Stimulated activated CD8-positive, alpha-beta memory T cell treated with anti-CD3 and anti-CD28 coated beads, Interleukin-7, amount 100 ng/mL, for 1 hour (primary cell): Measurements from ENCODE around the gene ABCC8.

Source experiments
- DNase-seq, 2 donors: peaks; one replicate each; pipeline ENCODE4 v3.0.0-alpha.2; 2020; ENCODE audit warnings: low read depth in 2 of 2

ABCC8 gene

DNA sequence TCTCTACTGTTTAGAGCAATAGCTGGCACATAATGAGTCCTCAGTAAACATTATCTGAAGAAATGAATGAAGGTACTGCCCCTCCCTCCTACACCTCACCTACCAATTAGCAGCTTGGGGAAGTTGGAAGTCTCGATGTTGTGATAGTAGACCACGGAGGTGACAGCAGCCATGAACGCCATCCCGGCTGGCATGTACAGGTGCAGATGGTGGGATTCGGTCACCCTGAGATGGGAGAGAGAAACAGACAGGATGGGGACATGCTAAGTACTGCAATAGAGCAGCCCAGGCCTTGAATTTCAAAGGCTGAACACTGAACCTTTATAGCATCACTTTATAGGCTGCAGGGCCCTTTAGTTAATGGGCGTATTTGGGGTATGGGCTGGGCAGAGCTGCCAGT, 6.6 kb downstream of the ABCC8 start:
- DNase-seq: no peak

DNA sequence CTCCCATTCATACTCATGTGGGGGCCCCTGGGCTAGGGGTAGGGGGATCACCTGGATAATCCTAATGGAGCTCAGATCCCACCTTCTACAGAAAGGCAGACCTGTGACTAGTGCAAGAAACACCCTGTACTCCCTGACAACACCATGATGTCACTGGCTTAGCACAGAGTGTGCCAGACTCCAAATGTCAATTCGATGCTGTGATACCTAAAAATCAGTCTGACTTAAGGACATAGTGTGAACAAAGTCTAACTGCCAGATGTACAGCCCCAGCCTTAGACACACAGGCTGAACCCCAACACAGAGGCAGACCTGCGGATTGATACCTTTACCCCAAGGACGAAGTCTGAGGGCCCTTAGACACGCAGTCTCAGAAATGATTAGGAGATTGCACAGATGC, 8.5 kb downstream of the ABCC8 start:
- no peak for DNase-seq

DNA sequence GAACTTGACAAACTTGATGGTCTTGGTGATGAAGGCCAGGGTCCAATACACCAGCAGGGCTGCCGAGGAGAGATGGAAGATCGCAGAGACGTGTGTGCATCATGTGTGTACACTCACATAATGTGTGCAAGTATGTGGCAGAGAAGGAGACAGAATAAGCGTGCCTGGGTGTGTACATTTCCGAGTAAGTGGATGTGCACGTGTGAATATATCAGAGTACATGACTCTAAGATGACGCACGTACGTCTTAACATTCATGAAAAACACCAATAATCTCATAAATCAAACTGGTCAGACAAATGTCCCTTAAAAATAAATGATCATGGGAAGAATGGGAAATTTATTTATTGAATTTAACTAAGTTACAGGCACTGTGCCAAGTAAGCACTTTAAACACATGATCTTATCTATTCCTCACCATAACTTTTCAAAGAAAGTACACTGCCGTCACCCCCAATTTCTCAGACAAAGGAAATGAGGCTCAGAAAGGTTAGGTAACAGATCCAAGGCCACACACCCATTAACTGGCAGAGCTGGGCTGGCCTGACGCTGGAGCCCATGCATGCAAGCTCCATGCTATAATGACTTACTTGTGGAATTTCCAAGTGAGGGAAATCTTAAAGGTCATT, 13.0 kb downstream of the ABCC8 start:
- DNase-seq: no peak

DNA sequence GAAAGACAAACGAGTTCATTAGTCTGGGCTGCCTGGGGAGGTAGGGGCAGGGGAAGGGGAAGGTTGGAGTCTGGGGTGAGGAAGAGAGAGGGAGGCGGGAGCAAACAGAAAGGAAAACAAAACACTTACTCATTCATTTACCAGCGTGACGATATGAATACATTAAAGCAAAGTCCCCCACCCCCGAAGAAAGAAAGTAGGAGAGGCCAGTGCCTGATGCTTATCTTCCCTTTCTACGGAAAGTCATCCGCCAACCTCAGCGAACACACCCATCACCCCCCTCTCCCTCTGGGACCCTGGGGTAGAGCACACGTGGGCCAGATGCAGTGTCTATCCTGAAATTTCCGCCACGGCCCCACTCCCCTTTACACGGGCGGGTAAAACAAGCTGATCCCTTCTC, 13.7 kb downstream of the ABCC8 start:
- no peak for DNase-seq

DNA sequence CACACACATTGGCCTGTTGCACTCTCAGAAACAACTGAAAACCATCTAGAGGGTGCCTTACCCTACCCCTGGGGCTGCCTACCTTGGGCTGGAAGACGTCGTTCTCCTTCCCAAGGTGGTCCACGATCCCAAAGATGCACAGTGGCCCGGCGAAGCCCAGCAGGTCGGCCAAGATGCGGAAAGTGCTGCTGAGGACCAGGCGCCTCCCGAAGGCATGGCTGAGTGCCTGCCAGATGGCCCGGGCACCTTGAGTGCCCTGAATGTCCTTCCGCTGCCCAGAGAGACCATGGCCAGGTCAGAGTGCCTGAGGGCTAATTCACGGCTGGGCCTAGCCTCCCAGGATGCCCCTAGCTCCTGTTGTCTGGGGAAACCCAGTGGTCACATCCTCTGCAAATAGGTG, 16.2 kb downstream of the ABCC8 start:
- no peak for DNase-seq

DNA sequence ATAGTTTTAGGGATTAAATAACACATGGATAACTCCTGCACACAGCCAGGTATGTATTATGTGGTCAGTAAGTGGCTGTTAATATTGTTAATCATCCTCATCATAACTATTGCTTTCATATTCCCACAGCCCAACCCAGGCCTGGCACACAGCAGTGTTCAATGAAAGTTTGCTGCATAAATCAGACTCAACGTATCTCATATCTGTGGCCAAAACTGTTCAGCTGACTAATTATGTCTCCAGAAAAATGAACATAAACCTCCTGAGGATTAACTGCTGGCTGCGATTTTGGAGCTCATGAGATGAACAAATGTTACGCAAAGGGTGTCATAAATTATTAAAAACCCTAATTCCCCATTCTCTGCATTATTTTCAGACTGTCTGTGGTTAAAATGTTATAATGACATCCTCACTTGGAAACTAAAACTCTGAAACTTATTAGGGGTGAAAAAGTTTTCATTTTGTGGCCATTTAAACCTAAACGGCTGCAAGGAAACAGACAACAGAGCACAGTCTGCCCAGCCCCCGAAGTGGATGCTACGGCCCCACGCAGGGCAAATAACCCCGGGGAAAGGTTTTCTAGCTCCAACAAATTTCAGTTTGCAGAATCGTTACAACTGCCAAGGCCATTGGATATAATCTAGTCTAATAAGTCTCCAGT, 17.3 kb downstream of the ABCC8 start:
- DNase-seq: no peak

DNA sequence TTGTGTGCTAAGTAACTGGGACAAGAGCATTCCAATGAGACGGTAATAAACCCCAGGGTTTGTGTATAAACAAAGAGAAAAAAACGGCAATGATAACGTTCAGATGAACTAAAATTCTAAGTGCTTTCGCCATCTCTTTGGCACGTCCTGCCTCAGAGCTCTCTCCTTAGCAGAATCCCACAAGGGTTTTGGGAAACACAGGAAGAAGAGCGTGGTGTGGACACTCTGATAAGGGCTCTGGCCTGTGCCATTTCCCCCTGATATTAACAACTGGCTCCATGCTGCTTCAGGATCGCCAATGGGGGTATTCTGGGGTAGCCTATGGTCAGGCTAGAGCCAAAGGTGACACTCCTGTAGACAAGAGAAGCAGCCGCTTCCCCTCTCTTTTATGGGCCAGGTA, 18.4 kb downstream of the ABCC8 start:
- DNase-seq: no peak

DNA sequence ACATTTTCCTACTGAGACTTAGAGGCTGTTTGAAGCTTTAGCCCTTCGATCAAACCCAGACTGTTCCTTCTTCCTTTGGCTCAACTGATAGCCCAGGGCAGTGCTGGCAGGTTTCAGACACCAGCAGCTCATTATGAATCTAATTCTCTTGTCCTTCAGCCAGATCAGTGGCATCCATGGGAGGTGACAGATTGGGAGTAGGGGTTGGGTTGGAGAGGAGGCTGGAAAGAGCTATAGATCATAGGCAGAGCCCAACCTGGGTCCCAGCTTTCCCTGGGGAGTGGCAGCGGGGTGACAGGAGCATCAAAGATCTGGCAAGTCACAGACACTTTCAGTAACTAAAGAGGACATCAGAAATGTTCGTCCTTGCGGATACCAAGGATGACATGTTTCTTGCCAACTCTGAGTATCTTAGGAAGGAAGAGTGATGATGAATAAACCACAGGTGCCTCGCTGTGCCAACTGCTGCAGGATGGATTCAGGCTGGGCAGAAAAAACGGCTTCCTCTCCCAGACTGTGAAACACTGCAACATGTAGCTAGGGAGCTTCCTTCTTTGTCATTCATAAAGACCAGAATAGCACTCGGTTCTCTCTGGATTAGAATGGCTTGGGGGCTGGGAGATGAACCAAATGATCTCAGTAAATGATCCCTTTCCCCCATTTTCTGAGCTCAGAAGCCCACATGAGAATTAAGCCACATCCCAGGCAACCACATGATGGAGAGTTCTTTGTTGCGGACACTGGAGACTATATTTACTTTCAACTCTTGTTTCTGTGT, 19.1 kb downstream of the ABCC8 start:
- no peak for DNase-seq

DNA sequence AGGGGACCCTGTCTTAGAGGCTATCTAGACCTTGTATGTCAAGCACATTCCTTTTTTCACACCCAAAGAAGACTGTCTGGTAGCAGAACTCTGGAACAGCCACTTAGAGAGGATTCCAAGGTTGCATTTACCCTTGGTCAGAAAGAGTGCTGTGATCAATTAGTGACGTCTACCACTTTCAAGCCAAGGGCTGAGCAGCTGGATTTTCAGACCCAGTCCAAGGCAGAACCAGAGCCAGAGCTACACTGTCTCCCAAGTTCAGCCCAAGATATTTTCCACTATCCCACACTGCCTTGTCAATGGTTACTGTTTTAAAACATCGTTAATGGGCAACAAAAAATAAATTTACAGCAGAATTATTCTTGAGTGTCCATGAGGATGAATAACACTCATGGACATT, 24.0 kb downstream of the ABCC8 start:
- DNase-seq: no peak

DNA sequence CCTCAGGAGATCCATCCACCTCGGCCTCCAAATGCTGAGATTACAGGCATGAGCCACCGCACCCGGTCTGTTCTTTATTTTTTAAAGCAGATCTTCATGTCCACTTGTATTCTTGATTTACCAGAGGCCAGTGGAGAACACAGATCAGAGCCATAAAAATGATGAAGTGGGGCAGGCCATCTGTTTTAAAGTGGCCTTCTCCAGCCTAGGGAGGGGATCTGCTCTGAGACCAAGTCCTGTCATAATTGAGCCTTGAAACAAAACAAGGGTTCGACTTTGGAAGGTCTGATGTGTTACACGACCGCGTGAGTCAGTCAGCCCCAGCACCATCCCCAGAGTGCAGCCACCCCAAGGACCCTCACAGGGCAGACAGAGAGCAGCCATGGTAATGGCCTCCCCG, 27.5 kb downstream of the ABCC8 start:
- DNase-seq: no peak

DNA sequence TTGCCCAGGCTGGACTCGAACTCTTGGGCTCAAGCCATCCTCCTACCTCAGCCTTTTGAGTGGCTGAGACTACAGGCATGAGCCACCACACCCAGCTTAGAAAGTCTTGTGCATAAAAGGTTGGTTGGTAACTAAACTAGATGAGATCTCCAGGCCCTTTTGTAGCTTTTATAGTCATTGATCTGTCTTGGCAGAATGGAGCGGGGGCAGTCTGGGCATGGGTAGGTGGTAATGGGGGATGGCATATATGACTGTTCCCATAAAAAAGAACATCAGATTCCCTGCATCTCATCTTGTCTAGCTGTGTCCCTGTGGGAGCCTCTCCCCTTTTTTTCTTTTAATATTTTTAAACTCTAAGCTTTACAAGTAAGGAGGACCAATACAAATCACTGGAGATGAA, 30.2 kb downstream of the ABCC8 start:
- no peak for DNase-seq

DNA sequence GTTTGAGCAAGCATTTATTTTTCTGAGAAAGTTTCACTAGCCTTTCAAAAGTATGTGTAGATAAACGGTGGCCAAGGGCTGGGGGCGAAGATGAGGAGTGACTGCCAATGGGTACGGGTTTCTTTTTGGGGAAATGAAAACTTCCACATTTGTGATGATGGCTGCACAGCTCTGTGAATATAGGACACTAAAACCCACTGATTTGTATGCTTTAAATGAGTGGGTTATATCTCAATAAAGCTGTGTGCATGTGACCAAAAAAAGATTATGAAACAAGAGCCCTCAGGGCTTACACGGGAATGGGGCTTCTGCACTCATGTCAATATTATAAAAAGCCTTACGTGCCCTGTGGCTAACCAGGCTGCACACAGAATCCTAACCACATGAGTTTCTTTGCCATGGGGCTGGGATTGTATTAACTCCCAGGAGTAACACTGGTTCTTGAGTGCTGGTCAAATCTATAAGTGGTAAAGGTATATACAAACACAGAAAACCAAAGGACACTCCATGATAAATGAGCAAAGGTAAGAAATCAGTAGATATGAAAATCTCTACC, 31.3 kb downstream of the ABCC8 start:
- no peak for DNase-seq

DNA sequence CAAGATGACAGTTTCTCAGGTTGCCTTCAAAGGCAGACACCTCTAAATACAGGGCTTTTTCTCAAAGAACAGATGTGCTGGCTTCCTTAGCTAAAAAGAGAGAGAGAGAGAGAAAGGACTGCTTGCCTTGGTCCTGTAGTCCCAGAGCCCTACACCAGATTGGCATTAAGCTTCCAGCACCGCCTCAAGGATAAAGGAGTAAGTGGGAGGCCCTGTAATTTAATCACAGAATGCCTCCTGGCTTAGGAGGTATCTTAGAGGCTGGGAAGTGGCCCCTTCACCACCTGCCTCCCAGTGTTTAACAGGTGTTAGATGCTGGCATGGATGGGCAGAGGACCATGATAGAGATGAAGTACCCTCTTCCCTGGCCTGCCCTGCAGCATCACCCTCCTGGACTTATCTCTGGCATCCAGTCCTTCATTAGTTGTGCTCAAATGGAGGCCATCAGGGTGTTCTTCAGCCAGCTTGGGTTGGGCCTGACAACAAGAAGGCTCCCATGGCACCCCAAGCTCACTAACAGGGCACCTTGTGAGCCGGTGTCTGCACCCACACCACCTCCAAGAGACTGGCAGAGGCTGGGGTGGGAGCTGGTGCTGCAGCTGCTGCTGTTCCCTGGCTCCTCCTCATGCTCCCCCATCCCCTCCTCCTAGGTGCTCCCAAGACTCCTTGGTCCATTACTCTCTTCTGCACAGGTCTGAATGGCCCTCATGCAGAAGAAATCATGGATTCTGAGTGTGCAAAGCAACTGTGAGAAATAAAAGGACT, 32.5 kb downstream of the ABCC8 start:
- no peak for DNase-seq

DNA sequence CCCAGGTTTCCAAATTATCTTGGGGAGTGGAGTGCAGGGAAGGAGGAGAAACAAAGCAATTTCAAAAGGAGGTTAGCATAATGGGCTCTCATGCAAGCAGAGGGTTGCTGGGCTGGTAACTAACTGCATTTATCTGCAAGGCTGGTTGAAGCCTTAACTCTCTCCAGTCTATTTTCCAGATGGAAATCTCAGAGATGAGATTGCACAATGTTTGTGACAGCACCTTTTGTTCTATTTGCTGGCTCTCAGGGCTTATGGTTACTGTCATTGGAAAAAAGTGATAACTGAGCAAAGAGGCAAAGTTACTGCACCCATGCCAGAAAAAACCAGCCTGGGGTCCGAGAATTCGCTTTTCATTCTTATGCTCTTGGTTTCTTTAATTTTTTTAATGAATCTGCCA, 33.2 kb downstream of the ABCC8 start:
- DNase-seq: no peak

DNA sequence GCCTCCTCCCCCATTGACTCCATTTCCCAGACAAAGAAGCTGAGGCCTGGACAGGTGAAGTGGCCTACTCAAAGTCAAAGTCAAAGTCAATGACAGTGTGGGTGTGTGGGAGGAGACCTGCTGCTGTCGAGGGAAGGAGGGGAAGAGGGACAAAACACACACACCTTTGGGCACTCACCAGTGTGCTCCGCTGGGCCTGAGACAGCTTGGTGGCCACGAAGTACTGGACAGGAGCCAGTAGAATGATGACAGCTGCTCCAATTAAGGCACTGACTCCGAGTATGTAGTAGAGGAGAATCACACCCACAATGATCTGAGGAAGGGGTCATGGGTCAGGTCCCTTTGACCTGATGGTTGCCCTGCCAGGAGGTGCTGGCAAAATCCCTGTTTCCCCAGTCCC, 33.6 kb downstream of the ABCC8 start:
- DNase-seq: no peak

DNA sequence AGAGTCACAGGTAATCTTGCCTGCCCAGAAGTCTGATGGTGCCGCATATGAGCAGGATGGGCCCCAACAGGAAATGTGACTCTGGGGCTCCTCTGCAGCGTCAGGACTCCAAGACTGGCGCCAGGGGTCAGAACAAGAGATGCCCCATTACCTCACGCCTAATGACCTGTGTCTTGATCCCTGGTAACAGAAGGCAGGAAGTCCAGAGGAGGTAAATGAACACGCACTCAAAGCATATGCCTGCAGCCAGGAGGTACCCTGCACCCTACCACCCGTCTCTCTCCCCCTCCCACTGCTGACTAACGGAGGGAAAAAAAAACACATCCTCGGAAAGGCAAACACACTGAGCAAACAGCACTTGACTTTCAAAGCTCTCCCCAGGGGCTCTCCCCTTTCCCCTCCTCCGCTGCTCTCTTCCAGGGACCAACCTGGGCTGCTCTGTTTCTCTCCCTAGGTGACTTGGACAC, 37.3 kb downstream of the ABCC8 start:
- no peak for DNase-seq

DNA sequence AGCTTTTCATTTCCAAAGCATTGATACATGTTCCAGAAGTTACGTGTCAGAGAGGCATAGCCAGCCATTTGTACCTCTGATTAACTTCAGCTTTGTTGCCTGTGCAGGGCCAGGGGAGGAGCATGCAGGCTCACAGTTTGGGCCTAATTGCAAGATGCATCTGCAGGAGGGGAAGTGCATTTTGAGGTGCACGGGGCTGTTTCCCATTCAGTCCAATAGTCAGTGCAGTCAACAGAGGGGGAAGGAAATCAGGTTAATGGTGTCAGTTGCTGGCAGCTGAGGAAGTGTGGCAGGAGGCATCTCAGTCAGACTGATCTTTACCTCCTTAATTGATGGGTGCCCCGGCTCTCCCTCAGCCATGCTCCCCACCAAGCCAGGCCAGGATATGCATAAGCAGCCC, 39.3 kb downstream of the ABCC8 start:
- DNase-seq: no peak

DNA sequence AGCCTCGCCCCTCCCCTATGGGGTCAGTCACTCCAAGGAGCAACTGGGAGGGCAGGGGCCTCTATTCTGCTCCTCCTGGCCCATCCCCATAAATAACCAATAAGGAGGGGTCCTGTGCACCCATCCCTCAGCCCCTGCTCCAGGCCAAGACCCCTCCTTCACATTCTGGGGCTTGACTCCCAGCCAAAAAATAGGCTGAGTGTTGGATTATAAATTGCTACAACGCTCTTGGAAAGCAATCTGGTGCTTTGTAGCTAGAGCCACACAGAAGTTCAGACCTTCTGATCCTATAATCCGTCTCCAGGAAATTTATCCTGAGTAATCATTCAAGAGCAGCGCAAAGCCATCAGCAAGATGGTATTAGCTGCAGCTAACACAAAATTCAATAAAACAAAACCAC, 42.5 kb downstream of the ABCC8 start:
- no peak for DNase-seq

DNA sequence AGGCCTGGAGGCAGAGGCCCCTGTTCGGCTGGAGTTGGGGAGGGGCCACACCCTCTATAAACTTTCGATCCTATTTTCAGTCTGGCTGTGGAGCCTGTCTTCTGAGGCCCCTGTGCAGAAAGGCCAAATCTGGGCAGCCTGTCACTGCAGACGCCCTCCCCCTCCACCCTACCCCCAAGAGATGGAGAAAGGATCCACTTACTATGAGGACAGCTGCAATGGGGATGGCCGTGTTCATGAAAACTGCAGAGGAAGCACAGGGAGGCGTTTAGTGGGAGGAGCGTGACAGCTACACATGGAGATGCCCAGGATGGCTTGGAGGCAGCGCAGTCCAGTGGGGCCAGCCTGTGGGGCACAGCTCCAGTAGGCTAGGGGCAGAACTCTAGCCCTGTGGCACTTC, 44.6 kb downstream of the ABCC8 start:
- DNase-seq: no peak

DNA sequence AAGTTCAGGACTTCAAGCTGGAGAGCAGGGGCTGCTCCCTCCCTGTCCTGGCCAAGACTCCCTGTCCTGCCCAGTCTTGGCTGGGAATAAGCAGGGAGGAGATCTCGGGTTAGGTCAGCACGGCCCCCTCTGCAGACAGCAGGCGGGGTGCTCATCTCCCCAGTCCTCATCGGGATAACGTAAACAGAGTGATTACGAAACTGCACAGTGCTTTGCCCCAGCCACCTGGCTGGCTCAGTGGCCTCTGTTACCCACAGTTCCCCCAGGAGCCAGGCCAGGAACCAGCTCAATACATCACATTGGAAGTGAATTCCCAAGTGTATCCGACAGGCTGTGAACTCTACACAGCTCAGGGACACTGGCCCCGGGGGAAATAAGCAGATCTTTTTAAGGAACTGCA, 45.5 kb downstream of the ABCC8 start:
- no peak for DNase-seq

DNA sequence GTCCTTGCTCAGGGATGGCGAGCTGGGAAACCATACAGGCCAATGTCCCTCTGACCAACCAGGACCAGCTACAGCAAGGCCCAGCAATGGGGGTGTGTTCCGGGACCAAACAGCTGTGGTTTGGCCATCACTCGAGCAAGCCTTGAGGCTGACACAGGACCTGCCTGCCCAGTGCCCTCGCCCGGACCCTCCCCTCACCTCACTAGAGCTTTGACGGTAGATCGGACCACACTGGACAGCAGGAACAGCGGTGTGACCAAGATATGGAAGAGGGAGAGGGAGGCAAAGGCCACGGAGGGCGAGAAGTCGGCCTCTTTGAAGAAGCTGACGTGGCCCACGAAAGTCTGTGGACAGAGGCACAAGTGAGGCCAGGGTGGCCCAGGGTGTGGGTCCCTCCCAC, 46.0 kb downstream of the ABCC8 start:
- no peak for DNase-seq

DNA sequence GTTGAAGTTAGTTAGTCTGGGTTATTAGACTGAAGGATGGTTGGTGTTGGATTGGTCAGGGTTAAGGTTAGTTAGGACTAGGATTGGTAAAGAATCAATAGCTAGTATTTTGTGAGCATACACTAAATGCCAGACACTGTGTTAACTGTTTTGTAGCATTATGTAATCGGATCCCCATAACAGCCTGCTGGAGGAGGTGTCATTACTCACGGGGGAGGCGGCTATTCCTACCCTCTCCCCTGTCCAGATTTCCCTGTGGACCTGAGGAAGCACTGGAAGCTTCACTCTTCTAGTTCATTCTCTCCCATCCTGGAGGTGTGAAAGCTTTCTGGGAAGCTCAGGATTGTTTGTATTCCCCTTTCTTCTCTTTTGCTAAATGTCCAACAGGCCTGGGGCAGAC, 47.7 kb downstream of the ABCC8 start:
- no peak for DNase-seq
